Activated CD4-positive, CD25-positive, alpha-beta regulatory T cell treated with anti-CD3 and anti-CD28 coated beads, Interleukin-2, amount 50 U/mL, for 24 hours (primary cell): ENCODE measurements around the gene TBC1D17.
A peak's percentile ranks its signal among the peaks of the same experiment; 100 is the strongest.

Experiments used
- ATAC-seq, 2 donors: fragments of 150-1000 bp; cut with Tn5 transposase; one replicate each; pipeline ENCODE4 v1.10.0; 2021; ENCODE audit warnings: mild to moderate bottlenecking in 1 of 2, moderate library complexity in 1 of 2

The TBC1D17 gene

GRCh38 chr19:49849433-49850220, 27.9 kb upstream of the TBC1D17 start:
- no peak for ATAC-seq

GRCh38 chr19:49850221-49850486, 27.3 kb upstream of the TBC1D17 start:
- ATAC-seq: no peak

GRCh38 chr19:49850487-49851342, 26.8 kb upstream of the TBC1D17 start, which contains the start of gene PTOV1:
TSS of gene PTOV1 (plus strand) at chr19:49851159.
- ATAC-seq: peak; percentile 86

- no peak for ATAC-seq
These were observed 25.8 kb upstream of the TBC1D17 start for GRCh38 chr19:49851456-49852259.

- no peak for ATAC-seq
These were observed 24.8 kb upstream of the TBC1D17 start for GRCh38 chr19:49852631-49853126.

GRCh38 chr19:49853852-49854377, 23.6 kb upstream of the TBC1D17 start:
- no peak for ATAC-seq

- ATAC-seq: no peak
These were observed 22.9 kb upstream of the TBC1D17 start for GRCh38 chr19:49854378-49855263.

- no peak for ATAC-seq
These were observed 22.2 kb upstream of the TBC1D17 start for GRCh38 chr19:49855277-49855675.

GRCh38 chr19:49855676-49856573, 21.6 kb upstream of the TBC1D17 start:
- ATAC-seq: no peak

GRCh38 chr19:49856574-49857021, 20.9 kb upstream of the TBC1D17 start:
- ATAC-seq: no peak

- no peak for ATAC-seq
These were observed 20.3 kb upstream of the TBC1D17 start for GRCh38 chr19:49857061-49857837.

- no peak for ATAC-seq
These were observed 19.7 kb upstream of the TBC1D17 start for GRCh38 chr19:49857838-49858087.

GRCh38 chr19:49858088-49858985, 19.2 kb upstream of the TBC1D17 start:
- no peak for ATAC-seq

GRCh38 chr19:49859682-49860335, 17.7 kb upstream of the TBC1D17 start:
- no peak for ATAC-seq

GRCh38 chr19:49860336-49861102, 17.0 kb upstream of the TBC1D17 start:
- ATAC-seq: no peak

GRCh38 chr19:49861107-49861506, 16.4 kb upstream of the TBC1D17 start:
- no peak for ATAC-seq

- no peak for ATAC-seq
These were observed 15.7 kb upstream of the TBC1D17 start for GRCh38 chr19:49861541-49862378.
